Suppressor macrophage (primary cell): ENCODE data around the gene MEP1B.
A peak's percentile ranks its signal among the peaks of the same experiment; 100 is the strongest.
"Not testable (repeated sequence)": the region's sequence is repeated elsewhere in the genome, so short reads cannot be mapped to it uniquely, and the experiment has no call there.

Experiments
- DNase-seq, 4 experiments: peaks; one replicate each; pipeline ENCODE4 v3.0.0-alpha.2; 2020 to 2022
- total RNA-seq, 17 experiments: gene quantifications; one replicate each; lab custom pipeline; 2026; ENCODE audit warnings: mixed read lengths in 6 of 17, inconsistent platforms in 3 of 17; lab: John Stamatoyannopoulos, UW

MEP1B gene
- 0 to 2.6 (median 0) reads per million in 17 experiments for total RNA-seq

DNA sequence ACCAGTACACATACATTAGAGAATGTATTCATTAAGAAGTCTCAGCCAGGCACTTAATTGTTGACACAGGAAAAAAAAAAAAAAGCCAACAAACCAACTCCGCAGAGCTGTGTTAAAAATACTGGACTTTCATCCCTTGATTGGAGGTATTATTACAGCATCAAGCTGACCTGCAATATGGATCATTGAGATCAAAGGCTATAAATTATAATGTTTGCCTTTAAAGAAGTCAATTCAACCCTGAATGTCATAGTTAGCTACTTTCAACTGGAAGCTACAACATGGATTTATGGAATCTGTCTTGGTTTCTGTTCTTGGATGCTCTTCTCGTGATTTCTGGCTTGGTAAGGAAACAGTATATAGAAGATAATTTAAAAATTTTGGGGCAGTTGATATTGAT, at the start of gene MEP1B:
Gene MEP1B, plus strand, starts transcription at position 250 of the 400 bp plus-strand sequence. Its CDS starts 32 bp downstream, at position 282.
- no peak for DNase-seq

GRCh38 chr18:32148185-32148870, 41.5 kb upstream of the MEP1B start:
- no peak for DNase-seq

DNA sequence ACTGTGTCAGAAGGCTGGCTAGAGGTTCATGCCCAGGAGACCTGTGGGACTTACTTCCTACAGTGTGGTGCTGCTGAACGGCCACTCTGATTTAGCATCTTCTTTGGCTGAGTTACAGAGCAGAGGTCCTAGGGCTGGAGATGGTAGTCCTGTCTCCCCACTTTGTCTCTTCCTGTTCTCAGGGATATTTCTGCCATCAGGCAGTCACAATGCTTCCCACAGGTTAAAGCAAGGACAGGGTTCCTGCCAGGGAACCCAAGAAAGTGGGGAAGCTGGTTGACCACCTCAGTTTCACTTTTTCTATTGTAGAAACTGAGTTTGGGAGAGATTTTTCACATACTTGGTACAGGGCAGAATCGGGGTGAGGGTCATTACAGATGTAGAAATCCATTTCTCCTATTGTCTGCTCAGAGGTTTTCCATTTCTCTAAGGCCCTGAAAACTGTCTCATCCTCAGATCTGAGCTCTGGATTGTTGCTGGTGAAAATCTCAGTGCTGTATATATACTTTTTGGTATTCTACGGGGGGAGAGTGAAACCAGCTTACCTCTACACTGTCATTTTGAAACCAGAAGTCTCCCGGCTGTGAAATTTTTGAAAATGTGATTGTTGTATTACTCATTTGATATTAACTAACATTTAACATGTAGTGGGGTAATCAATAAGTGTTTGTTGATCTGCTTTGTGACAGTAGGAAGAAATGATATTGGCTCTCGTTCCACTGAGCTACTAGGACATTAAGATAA, 37.0 kb upstream of the MEP1B start:
- no peak for DNase-seq

- DNase-seq, result peak in 3 of 4 experiments; percentile 3 to 17 (median 12)
Observed at GRCh38 chr18:32156855-32157254, 33.0 kb upstream of the MEP1B start.

GRCh38 chr18:32157580-32157979, 32.3 kb upstream of the MEP1B start:
- DNase-seq, result no peak

DNA sequence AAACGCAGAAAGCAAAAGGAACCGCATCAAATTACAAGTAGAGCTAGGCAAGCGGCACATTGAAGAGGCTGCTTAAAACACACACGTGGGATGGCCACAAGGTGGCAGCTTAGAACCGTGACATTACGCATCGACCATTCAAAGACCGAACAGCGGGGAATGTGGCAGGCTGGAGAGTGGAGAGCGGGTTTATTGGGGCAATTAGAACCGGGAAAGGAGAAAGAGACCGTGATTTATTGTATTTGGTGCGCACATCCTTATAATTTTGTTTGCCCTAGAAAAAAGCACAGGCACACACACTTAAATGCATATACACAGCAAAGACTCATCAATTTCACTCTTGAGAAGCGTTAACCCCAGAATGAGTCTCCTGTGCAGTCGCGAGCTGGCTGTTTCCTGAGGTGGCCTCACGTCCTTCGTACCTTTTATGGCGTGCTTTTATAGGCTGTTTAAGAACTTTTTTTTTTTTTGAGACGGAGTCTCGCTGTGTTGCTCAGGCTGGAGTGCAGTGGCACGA, 31.7 kb upstream of the MEP1B start:
- DNase-seq, result peak; percentile 82 to 87 (median 84)

DNA sequence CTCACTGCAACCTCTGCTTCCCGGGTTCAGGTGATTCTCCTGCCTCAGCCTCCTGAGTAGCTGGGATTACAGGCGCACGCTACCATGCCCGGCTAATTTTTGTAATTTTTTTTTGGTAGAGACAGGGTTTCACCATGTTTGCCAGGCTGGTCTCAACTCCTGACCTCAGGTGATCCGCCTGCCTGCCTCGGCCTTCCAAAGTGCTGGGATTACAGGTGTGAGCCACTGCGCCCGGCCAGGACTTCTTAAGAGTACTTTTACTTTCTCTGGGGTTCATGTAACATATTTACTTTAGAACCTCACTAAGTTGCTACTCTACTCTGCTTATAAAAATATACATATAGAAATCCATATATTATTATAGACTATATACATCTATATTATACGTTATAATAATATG, 31.2 kb upstream of the MEP1B start:
- not testable (repeated sequence) for DNase-seq

- DNase-seq, result no peak
Observed at GRCh38 chr18:32160547-32160946, 29.3 kb upstream of the MEP1B start.

DNA sequence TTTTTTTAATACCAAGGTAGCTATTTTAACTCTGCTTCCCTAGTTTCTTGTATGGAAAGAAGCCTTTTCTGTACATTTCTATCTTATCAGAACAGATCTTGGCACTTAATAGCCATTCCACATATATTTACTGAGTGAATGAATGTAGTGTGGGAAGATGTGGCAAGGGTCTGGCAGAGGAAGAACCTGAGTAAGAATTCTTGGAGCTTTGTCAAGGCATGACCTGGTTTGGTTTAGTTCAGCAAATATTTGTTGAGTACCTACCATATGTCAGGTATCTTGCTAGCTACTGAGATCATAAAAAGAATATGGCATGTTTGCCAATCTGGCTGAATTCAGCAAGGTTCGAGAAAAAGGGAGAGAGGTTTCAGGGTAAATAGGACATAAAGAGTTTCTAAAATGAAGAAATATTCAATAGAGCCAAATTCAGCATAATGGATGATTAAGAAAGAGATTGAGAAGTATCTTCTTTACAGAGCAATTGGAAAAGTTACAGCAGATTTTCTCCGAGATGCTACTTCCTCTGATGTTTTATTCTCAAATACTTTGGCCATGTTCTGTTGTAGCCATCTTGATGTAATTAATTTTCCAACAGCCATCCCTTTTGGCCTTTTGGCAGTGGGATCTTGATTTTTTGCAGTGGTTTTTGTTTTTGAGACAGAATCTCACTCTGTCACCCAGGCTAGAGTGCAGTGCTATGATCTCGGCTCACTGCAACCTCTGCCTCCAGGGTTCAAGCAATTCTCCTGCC, 21.7 kb upstream of the MEP1B start:
- no peak for DNase-seq

- no peak for DNase-seq
Observed at GRCh38 chr18:32173654-32174053, 16.2 kb upstream of the MEP1B start.

- DNase-seq, result no peak
Observed at GRCh38 chr18:32174719-32175118, 15.1 kb upstream of the MEP1B start.

DNA sequence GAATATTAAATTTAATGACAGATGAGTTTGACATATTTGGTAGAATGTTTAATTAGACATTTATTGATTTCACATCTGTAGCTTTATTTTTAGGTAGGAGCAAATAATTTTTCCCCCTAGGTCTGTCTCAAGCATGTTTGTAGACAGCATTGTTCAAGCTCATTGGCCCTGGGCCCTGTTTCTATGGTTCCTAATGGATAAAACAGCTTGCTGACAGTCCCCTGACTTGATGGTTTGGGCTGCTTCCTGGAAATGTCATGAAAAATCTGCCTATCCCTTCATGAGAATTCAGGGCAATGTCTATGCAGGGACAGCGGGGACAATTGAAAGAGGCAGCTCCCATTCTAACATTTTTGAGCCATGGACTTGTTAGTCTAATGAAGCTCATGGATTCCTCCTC, 14.6 kb upstream of the MEP1B start:
- no peak for DNase-seq

- not testable (repeated sequence) for DNase-seq
Observed at GRCh38 chr18:32176745-32177144, 13.1 kb upstream of the MEP1B start.

DNA sequence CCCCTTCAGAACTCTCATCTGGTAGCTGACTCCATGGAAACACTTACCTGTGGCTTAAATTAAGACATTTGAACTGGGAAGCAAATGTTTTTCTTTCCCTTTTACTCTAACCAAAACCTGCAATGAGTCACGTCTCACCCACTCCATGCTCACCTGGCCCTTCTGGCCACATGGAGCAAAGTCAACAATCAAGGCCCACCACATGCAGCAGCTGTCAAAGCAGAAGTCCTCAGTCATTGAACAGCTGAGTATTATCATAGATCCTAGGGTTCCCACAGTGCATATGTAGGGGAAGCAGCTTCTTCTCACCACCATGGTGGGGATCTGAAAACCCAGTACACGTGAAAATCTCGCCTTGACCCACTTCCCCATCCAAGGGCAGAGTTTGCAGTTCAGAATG, 12.3 kb upstream of the MEP1B start:
- no peak for DNase-seq

- DNase-seq, result no peak
Observed at GRCh38 chr18:32183503-32183902, 6.3 kb upstream of the MEP1B start.

GRCh38 chr18:32190209-32190608, 370 bp downstream of the MEP1B start:
- no peak for DNase-seq

DNA sequence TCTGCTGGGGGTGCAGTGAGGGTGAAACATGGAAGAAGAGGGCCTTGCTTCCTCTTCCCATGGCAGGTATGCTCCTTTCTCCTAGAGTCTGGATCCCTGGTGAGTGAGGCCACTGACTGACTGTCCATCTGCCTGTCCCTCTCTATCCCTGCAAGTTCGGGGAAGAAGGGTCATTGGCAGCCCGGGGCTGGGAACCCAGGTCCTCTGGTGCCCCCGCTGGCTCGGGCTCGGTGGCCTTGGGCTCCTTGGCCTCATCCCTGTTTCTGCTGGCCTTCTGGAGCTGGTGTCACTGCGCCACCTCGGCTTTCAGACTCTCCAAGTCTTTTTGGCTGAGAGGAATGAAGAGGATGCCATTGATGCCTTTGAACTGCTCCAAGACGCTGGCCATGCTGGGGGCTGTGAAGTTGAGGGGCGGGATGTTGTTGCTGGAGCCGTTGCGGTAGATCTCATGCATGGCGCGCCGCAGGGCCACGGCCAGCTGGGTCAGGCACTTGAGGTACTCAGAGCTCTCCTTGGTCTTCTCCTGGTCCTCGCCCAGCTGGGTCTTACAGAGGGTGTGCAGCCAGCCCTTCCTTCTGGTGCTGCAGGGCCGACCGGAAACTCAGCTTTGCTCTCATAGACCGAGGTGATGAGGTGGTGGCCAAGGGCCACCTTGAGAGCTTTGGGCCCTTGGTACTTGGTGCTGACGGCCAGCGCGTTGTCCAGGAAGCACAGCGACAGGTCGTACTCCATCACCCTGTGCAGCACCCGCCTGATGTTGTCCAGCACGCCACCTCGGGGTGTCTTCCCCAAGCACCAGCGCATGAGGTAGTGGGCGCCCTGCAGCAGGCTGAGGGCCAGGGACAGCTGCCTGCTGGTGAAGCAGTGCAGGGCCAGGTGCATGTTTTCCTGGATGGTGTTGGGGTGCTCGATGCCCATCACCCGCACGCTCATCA, 6.3 kb downstream of the MEP1B start:
- DNase-seq, result no peak

DNA sequence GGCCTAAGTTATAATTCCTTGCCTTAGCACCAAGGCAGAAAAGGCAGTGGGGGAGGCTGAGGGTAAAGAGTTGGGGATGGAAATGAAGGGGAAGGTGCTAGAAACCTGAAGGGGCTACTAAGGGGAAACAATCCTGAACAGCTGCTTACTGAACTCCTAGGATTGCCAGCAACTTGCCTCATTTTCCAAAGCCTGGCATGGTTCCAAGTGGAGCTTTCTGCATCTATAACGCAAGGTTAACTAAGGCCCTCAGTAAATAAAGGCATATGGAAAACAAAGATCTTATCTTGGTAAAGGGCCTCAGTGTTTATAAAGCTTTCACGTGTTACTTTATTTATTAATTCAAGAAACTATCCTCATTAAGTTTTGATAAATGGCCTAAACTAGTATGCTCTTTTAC, 10.9 kb downstream of the MEP1B start:
- DNase-seq, result no peak

DNA sequence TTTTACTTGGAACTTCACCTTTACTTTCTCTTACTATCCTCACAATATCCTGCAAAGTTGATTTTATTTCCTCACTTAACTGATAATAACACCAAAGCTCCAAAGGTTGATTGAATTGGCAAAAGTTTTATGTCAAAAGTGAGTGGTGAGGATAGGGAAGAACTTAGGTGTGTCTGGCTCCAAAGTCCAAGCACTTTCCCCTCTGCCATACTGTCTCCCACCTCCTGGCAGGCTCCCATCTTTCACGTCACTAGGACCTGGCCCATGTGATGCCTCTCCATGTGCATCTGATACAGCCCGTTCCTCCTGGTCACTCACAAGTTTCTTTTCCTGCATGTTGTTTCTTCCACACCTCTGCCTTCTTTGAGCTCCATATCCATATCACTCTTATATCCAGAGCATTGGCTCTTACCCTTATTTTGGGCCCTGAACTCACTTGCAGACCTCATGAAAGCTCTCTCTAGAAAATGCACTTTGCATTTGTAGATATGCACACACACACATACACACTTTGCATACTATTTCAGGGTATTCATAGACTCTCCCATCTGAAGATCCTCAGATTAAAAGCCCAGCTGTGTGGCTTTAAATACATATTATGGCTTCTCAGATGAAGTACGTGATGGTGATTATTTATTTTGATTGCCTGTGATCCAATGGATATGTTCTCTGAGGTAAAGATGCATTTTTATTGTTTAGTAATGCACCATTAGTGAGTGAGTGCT, 12.3 kb downstream of the MEP1B start:
- no peak for DNase-seq

DNA sequence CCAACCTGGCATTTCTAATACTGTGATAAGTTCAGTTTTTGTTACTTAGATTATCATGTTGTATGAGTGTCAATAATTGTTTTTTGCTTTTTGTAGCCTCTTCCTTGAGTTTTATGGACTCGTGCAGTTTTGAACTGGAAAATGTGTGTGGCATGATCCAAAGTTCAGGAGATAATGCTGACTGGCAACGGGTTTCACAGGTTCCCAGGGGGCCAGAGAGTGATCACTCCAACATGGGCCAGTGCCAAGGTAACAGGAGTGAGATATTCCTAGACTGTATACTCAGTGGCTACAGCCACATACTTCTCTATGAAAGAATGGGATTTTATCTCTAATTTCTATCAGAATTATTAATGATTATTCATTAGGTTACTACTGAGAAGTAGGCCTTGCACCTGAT, 18.2 kb downstream of the MEP1B start:
- no peak for DNase-seq

DNA sequence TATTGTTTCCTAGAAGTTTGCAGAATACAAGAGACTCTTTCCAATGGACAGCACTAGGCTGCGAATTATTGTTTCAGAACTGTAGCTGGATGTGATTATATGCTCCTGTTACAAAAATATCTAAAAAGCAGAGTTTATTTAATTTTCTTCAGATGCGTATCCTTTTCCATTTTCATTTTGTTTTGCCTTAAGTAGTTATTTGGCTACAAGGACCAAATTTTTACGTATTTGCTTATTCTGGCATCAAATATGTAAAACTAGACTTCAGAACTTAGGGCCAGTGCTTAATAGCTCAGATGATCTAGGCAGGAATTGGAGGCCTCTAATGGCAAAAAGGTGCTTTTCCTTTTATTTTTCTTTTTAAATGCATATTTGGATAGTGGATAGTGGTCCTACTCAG, 18.7 kb downstream of the MEP1B start:
- no peak for DNase-seq
